A549 (cell line): ENCODE results near the gene LIMS1.

Source experiments
- BHLHE40 ChIP-seq: IDR thresholded peaks from 2 replicates; pipeline ENCODE4 v1.6.1; 2012; ENCODE audit warnings: low read depth, low read length, inconsistent platforms
- CTCF ChIP-seq: fragments of >200 bp; sonication (Bioruptor Twin); formaldehyde crosslinking; IDR thresholded peaks from 3 replicates; pipeline ENCODE4 v1.5.1; 2016
- POLR2A ChIP-seq: IDR thresholded peaks from 2 replicates; pipeline ENCODE4 v1.6.1; 2012; ENCODE audit warnings: mild to moderate bottlenecking, low read length
- POLR2AphosphoS2 ChIP-seq: conservative IDR thresholded peaks from 2 replicates; pipeline ENCODE4 v1.6.1; 2012; ENCODE audit warnings: low read length, improper control_type of control experiment, inconsistent platforms
- RAD21 ChIP-seq, 2 experiments: fragments of >200 bp in 1 of 2; sonication (Bioruptor Twin) in 1 of 2; formaldehyde crosslinking in 1 of 2; IDR thresholded peaks in 1 of 2; conservative IDR thresholded peaks in 1 of 2; 2 replicates in 1 of 2; 3 replicates in 1 of 2; pipeline ENCODE4 v1.6.1; 2012 to 2018; ENCODE audit warnings: inconsistent platforms in 1 of 2
- RCOR1 ChIP-seq: fragments of 150-350 bp; IDR thresholded peaks from 2 replicates; pipeline ENCODE4 v1.6.1; 2014; ENCODE audit warnings: antibody characterized with exemption, low read length, low read depth
- TF ChIP-seq, protein P1 (sequence below): fragments of 200-600 bp; sonication (generic); IDR thresholded peaks from 2 replicates; pipeline ENCODE4 v1.6.1; 2016; ENCODE audit warnings: antibody characterized with exemption, mild to moderate bottlenecking, moderate library complexity

- TF ChIP-seq RAD21 (conservative IDR thresholded peaks at IDR 0.05 in 1 of 2, IDR thresholded peaks at IDR 0.05 in 1 of 2) (no peak), BHLHE40 (no peak), RCOR1 (no peak), POLR2A (no peak), CTCF (no peak), POLR2AphosphoS2 (no peak)
- TF ChIP-seq, protein P1, sequence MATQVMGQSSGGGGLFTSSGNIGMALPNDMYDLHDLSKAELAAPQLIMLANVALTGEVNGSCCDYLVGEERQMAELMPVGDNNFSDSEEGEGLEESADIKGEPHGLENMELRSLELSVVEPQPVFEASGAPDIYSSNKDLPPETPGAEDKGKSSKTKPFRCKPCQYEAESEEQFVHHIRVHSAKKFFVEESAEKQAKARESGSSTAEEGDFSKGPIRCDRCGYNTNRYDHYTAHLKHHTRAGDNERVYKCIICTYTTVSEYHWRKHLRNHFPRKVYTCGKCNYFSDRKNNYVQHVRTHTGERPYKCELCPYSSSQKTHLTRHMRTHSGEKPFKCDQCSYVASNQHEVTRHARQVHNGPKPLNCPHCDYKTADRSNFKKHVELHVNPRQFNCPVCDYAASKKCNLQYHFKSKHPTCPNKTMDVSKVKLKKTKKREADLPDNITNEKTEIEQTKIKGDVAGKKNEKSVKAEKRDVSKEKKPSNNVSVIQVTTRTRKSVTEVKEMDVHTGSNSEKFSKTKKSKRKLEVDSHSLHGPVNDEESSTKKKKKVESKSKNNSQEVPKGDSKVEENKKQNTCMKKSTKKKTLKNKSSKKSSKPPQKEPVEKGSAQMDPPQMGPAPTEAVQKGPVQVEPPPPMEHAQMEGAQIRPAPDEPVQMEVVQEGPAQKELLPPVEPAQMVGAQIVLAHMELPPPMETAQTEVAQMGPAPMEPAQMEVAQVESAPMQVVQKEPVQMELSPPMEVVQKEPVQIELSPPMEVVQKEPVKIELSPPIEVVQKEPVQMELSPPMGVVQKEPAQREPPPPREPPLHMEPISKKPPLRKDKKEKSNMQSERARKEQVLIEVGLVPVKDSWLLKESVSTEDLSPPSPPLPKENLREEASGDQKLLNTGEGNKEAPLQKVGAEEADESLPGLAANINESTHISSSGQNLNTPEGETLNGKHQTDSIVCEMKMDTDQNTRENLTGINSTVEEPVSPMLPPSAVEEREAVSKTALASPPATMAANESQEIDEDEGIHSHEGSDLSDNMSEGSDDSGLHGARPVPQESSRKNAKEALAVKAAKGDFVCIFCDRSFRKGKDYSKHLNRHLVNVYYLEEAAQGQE, result no peak
Observed at GRCh38 chr2:108574332-108574731, 40.1 kb downstream of the LIMS1 start.
